LNCAP (cell line): ENCODE data around the gene ADAT3.

Experiments used
- TF ChIP-seq, protein P1 (sequence below): fragments of 450-650 bp; IDR thresholded peaks from 2 replicates; pipeline ENCODE4 v1.5.1; 2017; ENCODE audit warnings: mild to moderate bottlenecking

The ADAT3 gene

DNA sequence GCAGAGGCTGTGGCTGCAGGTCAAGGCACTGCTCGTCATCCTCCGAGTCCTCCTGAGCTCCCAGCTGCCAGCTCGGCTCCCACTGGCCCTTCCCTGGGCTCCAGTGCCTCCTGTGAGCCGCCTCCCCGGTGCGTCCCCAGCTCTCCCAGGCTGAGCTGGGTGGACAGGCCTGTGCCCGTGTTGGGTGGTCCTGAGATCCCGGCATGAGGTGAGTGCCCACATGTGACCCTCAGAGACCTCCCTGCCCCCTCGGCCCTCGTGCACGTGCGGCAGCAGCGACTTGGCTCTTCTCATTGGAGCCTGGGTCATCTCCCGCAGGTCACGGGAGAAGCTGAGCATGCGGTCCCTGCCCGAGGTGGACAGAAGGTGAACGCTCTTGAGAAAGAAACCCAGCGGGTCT, 15.4 kb downstream of the ADAT3 start:
- TF ChIP-seq, protein P1, sequence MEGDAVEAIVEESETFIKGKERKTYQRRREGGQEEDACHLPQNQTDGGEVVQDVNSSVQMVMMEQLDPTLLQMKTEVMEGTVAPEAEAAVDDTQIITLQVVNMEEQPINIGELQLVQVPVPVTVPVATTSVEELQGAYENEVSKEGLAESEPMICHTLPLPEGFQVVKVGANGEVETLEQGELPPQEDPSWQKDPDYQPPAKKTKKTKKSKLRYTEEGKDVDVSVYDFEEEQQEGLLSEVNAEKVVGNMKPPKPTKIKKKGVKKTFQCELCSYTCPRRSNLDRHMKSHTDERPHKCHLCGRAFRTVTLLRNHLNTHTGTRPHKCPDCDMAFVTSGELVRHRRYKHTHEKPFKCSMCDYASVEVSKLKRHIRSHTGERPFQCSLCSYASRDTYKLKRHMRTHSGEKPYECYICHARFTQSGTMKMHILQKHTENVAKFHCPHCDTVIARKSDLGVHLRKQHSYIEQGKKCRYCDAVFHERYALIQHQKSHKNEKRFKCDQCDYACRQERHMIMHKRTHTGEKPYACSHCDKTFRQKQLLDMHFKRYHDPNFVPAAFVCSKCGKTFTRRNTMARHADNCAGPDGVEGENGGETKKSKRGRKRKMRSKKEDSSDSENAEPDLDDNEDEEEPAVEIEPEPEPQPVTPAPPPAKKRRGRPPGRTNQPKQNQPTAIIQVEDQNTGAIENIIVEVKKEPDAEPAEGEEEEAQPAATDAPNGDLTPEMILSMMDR, result no peak

DNA sequence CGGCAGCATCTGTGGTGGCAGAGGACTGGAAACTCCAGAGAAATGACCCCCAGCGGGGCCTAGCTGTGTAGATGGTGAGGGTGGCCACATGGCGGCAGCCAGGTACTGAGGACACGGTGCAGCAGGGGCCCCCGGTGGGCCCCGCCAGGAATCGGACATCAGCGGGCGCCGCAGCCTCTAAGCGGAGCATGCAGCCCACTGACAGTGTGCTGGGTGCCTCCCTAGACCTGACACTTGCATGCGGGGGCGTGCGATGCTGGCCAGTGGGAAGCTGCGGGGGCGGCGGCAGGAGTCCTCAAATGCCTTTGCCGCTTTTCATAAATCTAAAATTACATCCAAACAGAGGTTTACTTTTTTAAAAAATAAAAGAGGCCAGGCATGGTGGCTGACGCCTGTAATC, 16.1 kb downstream of the ADAT3 start:
- TF ChIP-seq, protein P1, result no peak

DNA sequence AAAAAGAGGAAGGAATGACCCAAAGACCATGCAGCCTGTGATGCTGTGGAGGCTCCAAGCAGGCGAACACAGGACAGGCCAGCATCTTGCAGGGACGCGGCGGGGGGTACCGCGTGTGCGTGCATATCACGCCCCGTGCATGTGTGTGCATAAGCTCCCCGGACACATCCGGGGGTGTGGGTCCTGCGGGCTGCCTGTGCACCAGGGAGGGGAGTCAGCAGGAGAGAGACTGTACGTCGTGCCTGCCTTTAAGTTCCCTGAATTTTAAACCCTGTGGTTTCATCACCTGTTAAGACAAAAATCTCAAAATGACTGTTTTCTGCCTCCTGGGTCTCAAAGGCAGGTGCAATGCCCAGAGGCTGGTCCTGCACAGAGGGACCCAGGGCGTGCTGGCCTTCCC, 16.6 kb downstream of the ADAT3 start:
- TF ChIP-seq, protein P1, result no peak

DNA sequence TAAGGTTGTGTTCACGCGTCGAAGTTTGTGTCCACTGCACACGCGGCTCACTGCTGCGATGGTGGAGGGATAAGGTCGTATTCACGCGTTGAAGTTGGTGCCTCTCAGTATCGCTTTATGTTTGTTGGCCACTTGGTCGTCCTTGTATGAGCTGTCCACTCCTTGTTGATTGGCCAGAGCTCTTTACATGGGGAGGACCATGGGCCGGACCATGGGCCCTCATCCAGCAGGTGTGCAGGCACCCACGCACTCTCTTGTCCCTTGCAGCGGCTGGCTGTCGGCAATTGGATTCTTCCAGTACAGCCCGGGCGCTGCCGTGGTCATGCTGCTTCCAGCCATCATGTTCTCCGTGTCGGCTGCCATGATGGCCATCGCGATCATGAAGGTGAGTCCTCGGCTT, 17.6 kb downstream of the ADAT3 start:
- TF ChIP-seq, protein P1, result no peak

DNA sequence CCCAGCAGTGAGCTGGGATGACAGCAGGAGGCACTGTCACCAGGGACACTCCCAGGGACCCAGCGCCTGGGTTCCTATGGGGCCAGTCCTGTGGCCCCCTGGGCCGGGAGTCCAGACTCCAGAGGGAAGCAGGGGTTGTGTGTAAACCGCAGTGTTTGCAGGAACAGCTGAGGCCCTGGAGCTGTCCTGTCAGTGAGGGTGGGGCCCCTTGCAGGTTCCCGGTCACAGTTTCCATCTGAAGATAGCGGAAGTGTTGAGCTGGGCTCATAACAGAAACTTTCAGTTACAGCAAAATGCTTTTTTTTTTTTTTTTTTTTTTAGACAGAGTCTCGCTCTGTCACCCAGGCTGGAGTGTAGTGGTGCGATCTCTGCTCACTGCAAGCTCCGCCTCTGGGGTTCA, 18.1 kb downstream of the ADAT3 start:
- TF ChIP-seq, protein P1, result no peak

DNA sequence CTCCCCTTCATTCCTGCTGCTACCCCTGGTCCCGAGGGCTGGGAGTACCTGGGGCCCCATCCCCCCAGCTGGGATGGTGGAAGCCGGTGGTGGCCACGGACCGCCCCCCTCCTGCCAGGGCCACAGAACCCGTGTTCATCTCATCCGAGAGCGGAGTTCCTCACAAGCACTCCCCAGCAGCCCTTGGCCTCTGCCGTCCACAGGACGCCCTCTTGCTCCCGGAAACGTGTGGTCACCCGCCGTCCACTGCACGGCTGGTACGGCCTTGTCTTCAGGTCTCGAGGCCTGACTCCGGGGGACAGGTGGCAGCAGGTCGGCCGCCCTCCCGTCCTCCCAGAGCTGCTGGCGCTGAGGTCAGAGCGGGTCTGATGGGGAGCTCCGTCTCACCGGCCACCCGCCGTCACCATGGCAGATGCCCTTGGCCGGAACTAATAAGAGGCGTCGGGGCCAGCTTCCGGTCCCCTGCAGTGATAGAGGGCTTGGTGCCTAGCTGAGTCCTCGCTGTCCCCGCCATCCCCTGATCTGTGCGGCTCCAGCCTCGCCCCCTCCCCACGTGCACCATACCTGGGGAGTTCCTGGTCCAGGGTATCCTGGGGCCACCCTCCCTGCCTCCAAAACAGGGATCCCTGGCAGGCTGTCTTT, 19.2 kb downstream of the ADAT3 start:
- TF ChIP-seq, protein P1, result no peak

DNA sequence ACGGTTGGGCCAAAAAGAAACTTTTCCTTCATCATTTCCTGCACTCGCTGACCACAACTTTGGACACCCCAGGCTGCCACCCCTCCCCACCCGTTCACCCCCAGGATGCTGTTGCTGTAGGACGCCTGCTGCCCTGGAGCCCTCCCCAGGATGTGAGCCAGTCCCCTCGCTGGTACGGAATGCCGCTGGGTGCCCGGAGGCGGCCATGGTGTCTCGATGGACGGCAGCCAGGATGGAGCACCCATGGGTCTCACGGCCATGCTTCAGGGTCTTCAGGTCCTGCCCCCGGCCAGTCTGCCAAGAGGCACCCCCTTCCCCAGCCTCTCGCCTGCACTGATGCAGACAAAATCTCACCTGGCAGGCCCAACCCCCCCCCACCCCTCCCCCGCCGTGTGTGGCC, 20.3 kb downstream of the ADAT3 start:
- TF ChIP-seq, protein P1, result no peak
